DMS153 treated with DMSO at 0.1 percent for 48 hours (cell line): ENCODE data around the gene VTA1.
"Not testable (repeated sequence)": the region's sequence is repeated elsewhere in the genome, so short reads cannot be mapped to it uniquely, and the experiment has no call there.

ENCODE experiments used
- DNase-seq: peaks from one replicate; lab custom pipeline; 2025; ENCODE audit not compliant: unreplicated experiment; lab: John Stamatoyannopoulos, UW

Gene VTA1, protein sequence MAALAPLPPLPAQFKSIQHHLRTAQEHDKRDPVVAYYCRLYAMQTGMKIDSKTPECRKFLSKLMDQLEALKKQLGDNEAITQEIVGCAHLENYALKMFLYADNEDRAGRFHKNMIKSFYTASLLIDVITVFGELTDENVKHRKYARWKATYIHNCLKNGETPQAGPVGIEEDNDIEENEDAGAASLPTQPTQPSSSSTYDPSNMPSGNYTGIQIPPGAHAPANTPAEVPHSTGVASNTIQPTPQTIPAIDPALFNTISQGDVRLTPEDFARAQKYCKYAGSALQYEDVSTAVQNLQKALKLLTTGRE

DNA sequence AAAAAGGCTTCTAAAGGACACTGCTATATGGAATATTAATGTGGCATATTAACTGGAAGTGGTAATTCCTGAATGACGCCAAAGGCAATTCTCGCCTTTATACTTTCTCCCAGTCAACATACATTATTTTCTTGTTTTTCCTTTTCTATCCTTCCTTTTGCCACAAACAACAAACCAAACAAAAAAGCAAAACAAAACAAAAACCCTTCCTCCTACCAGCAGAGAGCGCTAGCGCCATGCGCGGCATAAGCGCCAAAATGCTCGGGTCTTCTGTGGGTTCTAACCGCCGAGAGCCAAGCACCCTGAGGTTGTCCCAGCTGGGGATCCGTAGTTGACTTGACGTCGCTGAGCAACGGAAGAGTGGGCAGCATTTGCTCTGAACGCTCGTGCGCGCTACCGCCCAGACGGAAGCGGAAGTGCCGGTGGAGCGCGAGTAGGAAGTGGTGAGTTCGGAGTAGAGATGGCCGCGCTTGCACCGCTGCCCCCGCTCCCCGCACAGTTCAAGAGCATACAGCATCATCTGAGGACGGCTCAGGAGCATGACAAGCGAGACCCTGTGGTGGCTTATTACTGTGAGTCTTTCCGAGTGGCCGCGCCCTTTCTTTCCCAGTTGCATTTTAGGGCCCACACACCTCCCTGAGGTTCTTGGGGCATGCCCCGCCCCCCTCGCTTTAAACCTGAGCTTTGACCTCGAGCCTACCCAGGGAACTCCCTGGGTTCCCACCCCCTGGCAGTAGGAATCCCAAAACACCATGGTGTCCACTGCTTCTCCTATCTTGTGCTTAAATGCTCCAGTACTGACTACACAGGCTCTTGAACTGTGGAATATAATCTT is at the start of gene VTA1, which contains the start of gene NMBR:
TSS of gene VTA1 (plus strand) at position 436 of the 835 bp plus-strand sequence. CDS start at position 461, 25 bp downstream.
TSS of gene NMBR (minus strand) at position 295 of the 835 bp plus-strand sequence. CDS start 58,464 bp downstream, outside the sequence.
- DNase-seq, result peak; percentile 96

- not testable (repeated sequence) for DNase-seq
Observed at GRCh38 chr6:142104820-142105219, 42.2 kb upstream of the VTA1 start.

DNA sequence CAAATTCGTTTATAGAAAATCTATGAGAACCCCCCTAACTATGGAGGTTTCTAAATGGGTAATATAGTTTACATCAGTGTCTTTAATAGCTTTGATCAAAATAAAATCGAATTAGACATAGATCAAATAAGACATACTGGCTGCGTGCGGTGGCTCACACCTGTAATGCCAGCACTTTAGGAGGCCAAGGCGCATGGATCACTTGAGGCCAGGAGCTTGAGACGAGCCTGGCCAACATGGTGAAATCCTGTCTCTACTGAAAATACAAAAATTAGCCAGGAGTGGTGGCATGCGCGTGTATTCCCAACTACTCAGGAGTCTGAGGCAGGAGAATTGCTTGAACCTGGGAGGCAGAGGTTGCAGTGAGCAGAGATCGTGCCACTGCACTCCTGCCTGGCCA is 36.2 kb upstream of the VTA1 start:
- not testable (repeated sequence) for DNase-seq

- DNase-seq, result peak; percentile 33
Observed at GRCh38 chr6:142112451-142113061, 34.5 kb upstream of the VTA1 start.

DNA sequence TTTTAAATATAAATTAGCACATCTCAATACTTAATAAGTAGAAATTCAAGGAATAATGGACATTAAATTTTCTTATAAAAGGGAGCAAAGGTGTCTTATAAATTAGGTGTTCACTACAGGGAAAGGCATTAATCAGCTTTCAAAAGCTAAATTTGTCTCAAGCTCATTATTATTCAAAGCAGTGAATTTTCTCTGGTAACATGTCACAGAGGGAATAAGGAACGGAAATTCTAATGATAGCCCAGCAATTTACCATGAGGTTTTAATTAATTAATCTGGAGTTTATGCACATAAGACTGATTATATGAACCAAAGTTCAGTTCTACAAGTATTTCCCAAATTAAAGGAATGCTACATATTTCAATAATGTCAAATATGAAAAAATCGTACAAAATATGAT is 29.7 kb upstream of the VTA1 start:
- no peak for DNase-seq

GRCh38 chr6:142118328-142118727 is 28.7 kb upstream of the VTA1 start:
- DNase-seq, result no peak

DNA sequence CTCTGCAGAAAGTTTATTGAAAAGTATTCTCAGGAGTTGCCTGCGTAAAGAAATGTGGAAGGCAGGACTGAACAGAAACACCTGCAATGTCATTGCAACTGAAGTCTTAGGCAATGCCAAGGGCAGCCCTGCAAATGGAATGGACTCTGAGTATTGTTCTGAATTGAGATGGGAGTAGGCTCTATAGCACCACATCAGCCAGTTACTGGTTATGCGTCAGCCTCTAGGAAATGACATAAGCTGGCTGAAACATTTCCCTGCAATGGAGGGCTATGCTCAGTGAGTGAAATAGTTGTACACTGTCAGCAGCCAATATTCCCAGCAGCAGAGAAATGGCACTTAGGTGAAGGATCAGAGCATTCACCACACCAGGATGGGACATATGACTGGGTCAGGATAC is 28.1 kb upstream of the VTA1 start:
- no peak for DNase-seq

DNA sequence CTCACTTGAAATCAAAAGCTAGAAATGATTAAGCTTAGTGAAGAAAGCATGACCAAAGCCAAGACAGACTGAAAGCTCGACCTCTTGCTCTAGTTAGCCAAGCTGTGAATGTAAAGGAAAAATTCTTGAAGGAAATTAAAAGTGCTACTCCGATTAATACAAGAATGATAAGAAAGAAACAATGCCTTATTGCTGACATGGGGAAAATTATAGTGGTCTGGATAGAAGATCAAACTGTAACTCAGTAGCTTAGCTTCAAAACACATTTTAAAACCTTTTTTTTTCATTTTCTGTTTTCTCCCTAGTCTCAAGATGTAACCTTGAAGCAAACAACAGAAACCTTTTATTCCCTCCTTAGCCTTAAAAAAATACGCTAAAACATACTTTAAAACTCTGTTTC is 25.7 kb upstream of the VTA1 start:
- no peak for DNase-seq

GRCh38 chr6:142130814-142131213 is 16.2 kb upstream of the VTA1 start:
- DNase-seq, result no peak

GRCh38 chr6:142132625-142133024 is 14.4 kb upstream of the VTA1 start, which contains the start of gene GJE1:
Gene GJE1 (plus strand): TSS chr6:142132925. CDS start chr6:142133159, 234 bp downstream.
- no peak for DNase-seq

GRCh38 chr6:142138876-142139275 is 8.2 kb upstream of the VTA1 start:
- DNase-seq, result no peak

DNA sequence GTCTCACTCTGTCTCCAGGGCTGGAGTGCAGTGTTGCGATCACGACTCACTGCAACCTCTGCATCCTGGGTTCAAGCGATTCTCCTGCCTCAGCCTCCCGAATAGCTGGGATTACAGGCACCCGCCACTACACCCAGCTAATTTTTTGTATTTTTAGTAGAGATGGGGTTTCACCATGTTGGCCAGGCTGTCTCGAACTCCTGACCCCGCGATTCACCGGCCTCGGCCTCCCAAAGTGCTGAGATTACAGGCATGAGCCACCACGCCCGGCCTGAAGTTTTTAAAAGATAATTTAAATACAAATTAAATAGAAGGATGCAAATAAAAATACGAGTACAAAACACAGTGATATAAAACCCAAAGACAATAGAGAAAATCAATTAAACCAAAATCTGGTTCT is 5.5 kb upstream of the VTA1 start:
- not testable (repeated sequence) for DNase-seq

- no peak for DNase-seq
Observed at GRCh38 chr6:142152746-142153145, 5.7 kb downstream of the VTA1 start.

GRCh38 chr6:142153196-142153595 is 6.1 kb downstream of the VTA1 start:
- DNase-seq, result no peak

GRCh38 chr6:142154336-142154735 is 7.3 kb downstream of the VTA1 start:
- no peak for DNase-seq

GRCh38 chr6:142155091-142155490 is 8.0 kb downstream of the VTA1 start:
- DNase-seq, result no peak

GRCh38 chr6:142155895-142156757 is 9.1 kb downstream of the VTA1 start:
- DNase-seq, result peak; percentile 31

- not testable (repeated sequence) for DNase-seq
Observed at GRCh38 chr6:142156758-142157068, 9.7 kb downstream of the VTA1 start.

GRCh38 chr6:142162780-142163179 is 15.7 kb downstream of the VTA1 start:
- DNase-seq, result no peak

- DNase-seq, result no peak
Observed at GRCh38 chr6:142165227-142165626, 18.2 kb downstream of the VTA1 start.

DNA sequence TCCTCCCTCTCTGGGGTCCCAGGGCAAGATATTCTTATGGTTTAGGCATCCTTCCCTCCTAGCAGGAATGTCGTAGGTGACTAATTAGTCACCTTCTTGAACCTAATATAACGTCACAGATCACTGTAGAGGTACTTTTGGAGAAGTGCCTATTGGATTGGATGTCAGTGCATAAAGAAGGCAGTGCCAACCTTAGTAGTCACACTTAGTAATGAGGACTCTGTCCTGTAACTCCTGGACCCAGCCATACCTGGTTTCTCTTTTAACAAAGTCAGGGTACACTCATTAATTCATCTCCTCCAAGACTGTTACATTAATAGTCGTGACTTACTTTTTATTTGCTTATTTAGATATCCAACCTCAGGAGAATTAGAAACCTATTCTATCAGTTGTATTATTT is 20.0 kb downstream of the VTA1 start:
- no peak for DNase-seq
